Upper lobe of right lung (tissue), 1 donor: ENCODE data around the gene P2RY12. TPM values are rescaled to one million over a fixed set of nuclear protein-coding genes. Genes with fewer than 3 reads are reported as not detected.

Experiments used
- ATAC-seq: fragments of 200-7000 bp; cut with Tn5 transposase; one replicate; pipeline ENCODE4 v1.9.1; 2020; ENCODE audit warnings: mild to moderate bottlenecking, moderate library complexity
- DNase-seq: peaks from one replicate; pipeline ENCODE4 v3.0.0-alpha.2; 2020
- H3K27ac ChIP-seq: fragments of 200-600 bp; one replicate; pipeline ENCODE4 v1.8.0; 2022
- H3K27me3 ChIP-seq: fragments of 200-600 bp; one replicate; pipeline ENCODE4 v1.8.0; 2022; ENCODE audit warnings: mild to moderate bottlenecking
- H3K36me3 ChIP-seq: fragments of 200-600 bp; one replicate; pipeline ENCODE4 v1.8.0; 2022
- H3K4me1 ChIP-seq: fragments of 200-600 bp; one replicate; pipeline ENCODE4 v1.8.0; 2022
- H3K4me3 ChIP-seq: fragments of 200-600 bp; one replicate; pipeline ENCODE4 v1.8.0; 2022; ENCODE audit warnings: mild to moderate bottlenecking
- H3K9me3 ChIP-seq: fragments of 200-600 bp; one replicate; pipeline ENCODE4 v1.8.0; 2022
- intact Hi-C: fragments of 100-400 bp; cut with DNase I; formaldehyde crosslinking; loops from one replicate; pipeline ENCODE4 v1.11.0; 2022
- total RNA-seq: library from RNA; stranded (reverse); fragmentation: NEBNext Ultra II Directional; extraction: Animal tissue kit (Norgen Biotek cat#: 25700); gene quantifications from one replicate; pipeline ENCODE4 v1.2.1, GENCODE V29; 2021
- TF ChIP-seq, protein P1 (sequence below): fragments of 200-600 bp; IDR thresholded peaks from one replicate; pipeline ENCODE4 v1.8.0; 2022; ENCODE audit warnings: antibody characterized with exemption
- donor health status: DM: no; HTN: yes; CAD: no; lungs with severe emphysema.

P2RY12 gene
- total RNA-seq, 1 donor from 2014 or later = 3.1 TPM

- no peak overlapping the region for H3K27ac ChIP-seq
- DNase-seq (no peak), ATAC-seq (no peak)
- no peaks in the 10 kb centered on the region for H3K4me1 ChIP-seq
- TF ChIP-seq, protein P1, sequence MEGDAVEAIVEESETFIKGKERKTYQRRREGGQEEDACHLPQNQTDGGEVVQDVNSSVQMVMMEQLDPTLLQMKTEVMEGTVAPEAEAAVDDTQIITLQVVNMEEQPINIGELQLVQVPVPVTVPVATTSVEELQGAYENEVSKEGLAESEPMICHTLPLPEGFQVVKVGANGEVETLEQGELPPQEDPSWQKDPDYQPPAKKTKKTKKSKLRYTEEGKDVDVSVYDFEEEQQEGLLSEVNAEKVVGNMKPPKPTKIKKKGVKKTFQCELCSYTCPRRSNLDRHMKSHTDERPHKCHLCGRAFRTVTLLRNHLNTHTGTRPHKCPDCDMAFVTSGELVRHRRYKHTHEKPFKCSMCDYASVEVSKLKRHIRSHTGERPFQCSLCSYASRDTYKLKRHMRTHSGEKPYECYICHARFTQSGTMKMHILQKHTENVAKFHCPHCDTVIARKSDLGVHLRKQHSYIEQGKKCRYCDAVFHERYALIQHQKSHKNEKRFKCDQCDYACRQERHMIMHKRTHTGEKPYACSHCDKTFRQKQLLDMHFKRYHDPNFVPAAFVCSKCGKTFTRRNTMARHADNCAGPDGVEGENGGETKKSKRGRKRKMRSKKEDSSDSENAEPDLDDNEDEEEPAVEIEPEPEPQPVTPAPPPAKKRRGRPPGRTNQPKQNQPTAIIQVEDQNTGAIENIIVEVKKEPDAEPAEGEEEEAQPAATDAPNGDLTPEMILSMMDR = no peak
- H3K4me3 ChIP-seq = no peak overlapping the region
- intact Hi-C loops = no loop called here
- H3K9me3 ChIP-seq = no peaks in the 10 kb centered on the region
- no peaks in the 10 kb centered on the region for H3K36me3 ChIP-seq
- H3K27me3 ChIP-seq = no peaks in the 10 kb centered on the region
These were observed 87.1 kb downstream of the P2RY12 start for GRCh38 chr3:151297429-151297828.

GRCh38 chr3:151296226-151296625, 88.3 kb downstream of the P2RY12 start:
- ATAC-seq = no peak
- H3K4me3 ChIP-seq = no peak overlapping the region
- DNase-seq = no peak

GRCh38 chr3:151293127-151293526, 91.4 kb downstream of the P2RY12 start:
- ATAC-seq = no peak
- Histone ChIP-seq H3K27ac (no peak overlapping the region), H3K9me3 (no peaks in the 10 kb centered on the region), H3K27me3 (no peaks in the 10 kb centered on the region), H3K36me3 (no peaks in the 10 kb centered on the region), H3K4me1 (no peaks in the 10 kb centered on the region), H3K4me3 (no peak overlapping the region)
- TF ChIP-seq, protein P1 = no peak
- intact Hi-C loops = no loop called here
- no peak for DNase-seq

More at GRCh38 chr3:151296226-151296625, 88.3 kb downstream of the P2RY12 start:
- no peaks in the 10 kb centered on the region for H3K4me1 ChIP-seq
- no peaks in the 10 kb centered on the region for H3K9me3 ChIP-seq
- H3K27ac ChIP-seq = no peak overlapping the region
- intact Hi-C loops = no loop called here
- TF ChIP-seq, protein P1 = no peak
- no peaks in the 10 kb centered on the region for H3K36me3 ChIP-seq
- no peaks in the 10 kb centered on the region for H3K27me3 ChIP-seq

- no peaks in the 10 kb centered on the region for H3K4me1 ChIP-seq
- H3K27ac ChIP-seq = no peak overlapping the region
- no peaks in the 10 kb centered on the region for H3K9me3 ChIP-seq
- TF ChIP-seq, protein P1 = peak; percentile 44
- H3K27me3 ChIP-seq = no peaks in the 10 kb centered on the region
- DNase-seq = no peak
- intact Hi-C loops = no loop called here
- no peak for ATAC-seq
- H3K36me3 ChIP-seq = no peaks in the 10 kb centered on the region
- no peak overlapping the region for H3K4me3 ChIP-seq
These were observed 93.9 kb downstream of the P2RY12 start for GRCh38 chr3:151290673-151291072.

DNA sequence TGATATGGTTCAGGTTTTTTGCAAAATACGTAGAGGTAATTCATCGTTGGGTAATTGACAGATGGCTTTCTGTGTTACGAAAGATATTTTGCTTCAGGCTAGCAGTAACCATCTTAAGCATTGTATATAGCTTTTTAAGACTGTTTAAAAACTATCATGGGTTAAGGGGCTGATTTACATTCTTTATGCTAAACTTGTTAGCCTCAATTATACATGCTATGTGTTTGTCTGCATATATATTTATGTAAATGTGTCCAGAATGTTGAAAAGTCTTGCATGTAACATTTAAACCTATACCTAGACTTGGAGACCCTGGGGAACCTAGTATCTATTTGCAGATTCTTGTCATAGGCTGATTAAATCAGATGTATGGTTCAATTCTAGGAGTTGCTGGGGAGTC, 95.1 kb downstream of the P2RY12 start:
- no peaks in the 10 kb centered on the region for H3K27me3 ChIP-seq
- no peak overlapping the region for H3K27ac ChIP-seq
- TF ChIP-seq, protein P1 = no peak
- no peak for DNase-seq
- H3K4me3 ChIP-seq = no peak overlapping the region
- intact Hi-C loops = loop anchor here (10.0 kb wide), 1 partner anchor 65 kb away; no protein-coding TSS in a partner anchor
- no peak for ATAC-seq
- no peaks in the 10 kb centered on the region for H3K36me3 ChIP-seq
- no peaks in the 10 kb centered on the region for H3K9me3 ChIP-seq
- H3K4me1 ChIP-seq = no peaks in the 10 kb centered on the region

Other genes with a start within 250 kb of the P2RY12 start
- 3.2 TPM for gene GPR171, start 181.5 kb downstream of the P2RY12 start, total RNA-seq
- 7.2 TPM for gene P2RY14, start 106.2 kb downstream of the P2RY12 start, total RNA-seq
- gene GPR87, start 67.9 kb downstream of the P2RY12 start, total RNA-seq = 0.67 TPM
- gene P2RY13, start 55.2 kb downstream of the P2RY12 start, total RNA-seq = 8.2 TPM
- 32.4 TPM for gene IGSF10, start 76.3 kb upstream of the P2RY12 start, total RNA-seq